Neural cell (in vitro differentiated cells): ENCODE results near the gene ARMC2. TPM values are rescaled to one million over a fixed set of nuclear protein-coding genes. Genes with fewer than 3 reads are reported as not detected.

Source experiments
- H2AFZ ChIP-seq: fragments of 200-600, 300-800 bp; sonication (generic), shearing (Covaris generic); 2 replicates; pipeline ENCODE4 v1.6.0; 2014; ENCODE audit warnings: low read depth, mild to moderate bottlenecking, antibody characterized with exemption, low read length, moderate library complexity
- H3F3A ChIP-seq: fragments of 200-600 bp; shearing (Covaris generic); 2 replicates; pipeline ENCODE4 v1.6.1; 2016; ENCODE audit warnings: mild to moderate bottlenecking, moderate library complexity, mixed read lengths, antibody characterized with exemption, low read length; ENCODE audit not compliant: insufficient read depth, poor library complexity, severe bottlenecking
- H3K27ac ChIP-seq: fragments of 200-600, 300-800 bp; sonication (generic), shearing (Covaris generic); 2 replicates; pipeline ENCODE4 v1.5.1; 2014; ENCODE audit warnings: mild to moderate bottlenecking, low read length, moderate library complexity
- H3K27me3 ChIP-seq: fragments of 300-800, 200-600 bp; sonication (generic), shearing (Covaris generic); 2 replicates; pipeline ENCODE4 v1.6.0; 2014; ENCODE audit warnings: mild to moderate bottlenecking, low read depth, low read length, moderate library complexity; ENCODE audit not compliant: insufficient read depth
- H3K36me3 ChIP-seq: fragments of 300-800, 200-600 bp; sonication (generic), shearing (Covaris generic); 2 replicates; pipeline ENCODE4 v1.5.1; 2014; ENCODE audit warnings: mild to moderate bottlenecking, antibody characterized with exemption, low read length, moderate library complexity; ENCODE audit not compliant: insufficient read depth
- H3K4me2 ChIP-seq: fragments of 300-800, 200-600 bp; sonication (generic), shearing (Covaris generic); 2 replicates; pipeline ENCODE4 v1.6.0; 2014; ENCODE audit warnings: mild to moderate bottlenecking, low read length
- H3K4me3 ChIP-seq: fragments of 300-800, 200-600 bp; sonication (generic), shearing (Covaris generic); 2 replicates; pipeline ENCODE4 v1.5.1; 2014; ENCODE audit warnings: mild to moderate bottlenecking, low read length, moderate library complexity
- H3K79me2 ChIP-seq: fragments of 200-600 bp; shearing (Covaris generic); replicated peaks from 2 replicates; pipeline ENCODE4 v1.6.0; 2014; ENCODE audit warnings: mild to moderate bottlenecking, low read length, moderate library complexity; ENCODE audit not compliant: insufficient read depth
- H3K9ac ChIP-seq: fragments of 300-800, 200-600 bp; sonication (generic), shearing (Covaris generic); 2 replicates; pipeline ENCODE4 v1.6.1; 2016; ENCODE audit warnings: mild to moderate bottlenecking, low read length, mixed read lengths
- H3K9me2 ChIP-seq: fragments of 200-600 bp; shearing (Covaris generic); 2 replicates; pipeline ENCODE4 v1.6.1; 2016; ENCODE audit warnings: mild to moderate bottlenecking, low read length, mixed read lengths; ENCODE audit not compliant: insufficient read depth
- H3K9me3 ChIP-seq: fragments of 200-600, 300-800 bp; sonication (generic), shearing (Covaris generic); 2 replicates; pipeline ENCODE4 v1.6.1; 2016; ENCODE audit warnings: mild to moderate bottlenecking, mixed run types, low read length, moderate library complexity, mixed read lengths
- H4K20me1 ChIP-seq: fragments of 200-600 bp; shearing (Covaris generic); 2 replicates; pipeline ENCODE4 v1.6.1; 2016; ENCODE audit warnings: mild to moderate bottlenecking, mixed run types; ENCODE audit not compliant: insufficient read depth
- EZH2 ChIP-seq: fragments of 200-600, 300-800 bp; shearing (Covaris generic), sonication (generic); IDR thresholded peaks from 2 replicates; pipeline ENCODE4 v1.6.1; 2014; ENCODE audit warnings: antibody characterized with exemption, low read length, borderline replicate concordance, mild to moderate bottlenecking; ENCODE audit not compliant: insufficient read depth, poor library complexity, severe bottlenecking
- POLR2AphosphoS5 ChIP-seq: IDR thresholded peaks from 2 replicates; pipeline ENCODE4 v1.6.1; 2012
- RAD21 ChIP-seq: fragments of 450-650 bp; conservative IDR thresholded peaks from 2 replicates; pipeline ENCODE4 v1.6.1; 2014; ENCODE audit warnings: antibody characterized with exemption, mild to moderate bottlenecking, moderate library complexity
- SMC3 ChIP-seq: fragments of 450-650 bp; conservative IDR thresholded peaks from 2 replicates; pipeline ENCODE4 v1.6.1; 2014; ENCODE audit warnings: antibody characterized with exemption, mild to moderate bottlenecking, moderate library complexity; ENCODE audit not compliant: poor library complexity
- polyA plus RNA-seq: library from polyadenylated mRNA; depleted of rRNA; stranded (reverse); fragments of >200 nt; gene quantifications from 2 replicates; pipeline ENCODE4 v1.2.3, GENCODE V29; 2014
- TF ChIP-seq, protein P1 (sequence below): IDR thresholded peaks from 2 replicates; pipeline ENCODE4 v1.6.1; 2012; ENCODE audit warnings: borderline replicate concordance
- TF ChIP-seq, protein P2 (sequence below): fragments of 450-650 bp; IDR thresholded peaks from 2 replicates; pipeline ENCODE4 v1.5.1; 2014; ENCODE audit warnings: antibody characterized with exemption, mild to moderate bottlenecking, moderate library complexity; ENCODE audit not compliant: poor library complexity, severe bottlenecking

ARMC2 gene
- polyA plus RNA-seq, 1 donor from 2014 or later = 18.6 TPM

DNA sequence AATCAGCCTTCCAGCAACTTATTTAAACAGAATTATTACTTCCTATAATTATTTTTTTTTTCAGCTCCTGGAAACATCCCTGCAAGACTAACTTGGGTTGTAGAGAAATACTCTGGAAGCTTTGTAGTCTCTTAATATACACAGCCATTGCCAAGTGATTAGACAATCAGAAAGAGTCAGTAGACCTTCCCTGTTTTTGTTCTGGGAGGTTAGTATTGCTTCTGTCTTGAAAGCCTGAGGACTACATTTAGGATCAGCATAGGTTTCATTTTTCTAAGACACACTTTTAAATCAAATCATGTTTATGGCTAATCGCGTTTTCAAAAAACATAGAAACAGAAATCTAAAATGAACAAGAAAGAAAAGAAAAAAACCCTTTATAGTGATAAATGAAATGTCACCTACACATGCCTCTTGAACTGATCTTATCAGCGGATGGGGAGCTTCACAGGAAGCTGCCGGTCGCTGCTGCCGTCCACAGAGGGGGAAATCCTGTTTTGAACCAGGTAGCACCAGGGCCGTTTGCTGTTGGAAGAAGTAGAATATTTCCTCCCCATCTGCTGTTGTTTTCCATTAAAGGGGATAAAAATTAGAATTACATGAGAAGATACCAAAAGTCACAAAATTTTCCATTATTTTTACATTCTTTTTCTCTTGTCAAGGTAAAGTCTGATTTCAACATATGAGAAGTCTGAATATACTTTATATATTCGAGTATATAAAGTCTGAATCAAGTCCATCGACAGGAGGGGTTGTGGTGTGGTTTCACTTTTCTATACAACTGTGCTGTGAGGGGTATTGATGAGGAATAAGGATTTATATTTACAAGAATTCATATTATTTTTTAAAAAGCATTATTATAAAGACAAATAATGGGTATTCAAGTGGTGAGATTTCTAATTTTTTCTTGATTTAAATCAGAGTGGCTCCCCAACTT is 94.6 kb downstream of the ARMC2 start:
- H3K36me3 ChIP-seq = no peaks in the 10 kb centered on the region

DNA sequence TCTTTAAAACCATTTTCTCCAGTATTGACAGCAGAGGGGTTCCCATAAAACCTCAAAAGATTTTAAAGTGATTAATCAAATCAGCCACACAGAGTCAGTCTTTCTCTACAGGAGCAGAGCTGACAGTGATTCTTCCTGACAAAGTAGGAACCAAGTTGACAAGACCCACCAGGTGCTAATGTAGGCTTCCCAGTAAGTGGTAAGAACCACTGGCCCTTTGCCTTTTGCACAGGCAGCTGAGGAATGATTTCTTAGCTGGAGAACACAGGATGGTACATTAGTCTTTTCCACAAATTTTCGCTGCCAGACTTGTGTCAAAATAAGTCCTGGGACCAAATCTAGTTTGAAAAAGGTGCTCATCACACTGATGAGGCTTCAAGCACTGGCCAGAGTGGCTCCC is 95.8 kb downstream of the ARMC2 start:
- Histone ChIP-seq H3K4me3 (no peak overlapping the region), H4K20me1 (no peaks in the 10 kb centered on the region), H3K27me3 (no peaks in the 10 kb centered on the region), H2AFZ (no peak overlapping the region), H3K36me3 (no peaks in the 10 kb centered on the region), H3K9me3 (no peaks in the 10 kb centered on the region), H3K27ac (no peak overlapping the region), H3F3A (no peaks in the 10 kb centered on the region), H3K9ac (no peak overlapping the region), H3K79me2 (no peaks in the 10 kb centered on the region), H3K4me2 (no peak overlapping the region), H3K9me2 (no peaks in the 10 kb centered on the region)
- no peak for TF ChIP-seq SMC3
- TF ChIP-seq, protein P1, sequence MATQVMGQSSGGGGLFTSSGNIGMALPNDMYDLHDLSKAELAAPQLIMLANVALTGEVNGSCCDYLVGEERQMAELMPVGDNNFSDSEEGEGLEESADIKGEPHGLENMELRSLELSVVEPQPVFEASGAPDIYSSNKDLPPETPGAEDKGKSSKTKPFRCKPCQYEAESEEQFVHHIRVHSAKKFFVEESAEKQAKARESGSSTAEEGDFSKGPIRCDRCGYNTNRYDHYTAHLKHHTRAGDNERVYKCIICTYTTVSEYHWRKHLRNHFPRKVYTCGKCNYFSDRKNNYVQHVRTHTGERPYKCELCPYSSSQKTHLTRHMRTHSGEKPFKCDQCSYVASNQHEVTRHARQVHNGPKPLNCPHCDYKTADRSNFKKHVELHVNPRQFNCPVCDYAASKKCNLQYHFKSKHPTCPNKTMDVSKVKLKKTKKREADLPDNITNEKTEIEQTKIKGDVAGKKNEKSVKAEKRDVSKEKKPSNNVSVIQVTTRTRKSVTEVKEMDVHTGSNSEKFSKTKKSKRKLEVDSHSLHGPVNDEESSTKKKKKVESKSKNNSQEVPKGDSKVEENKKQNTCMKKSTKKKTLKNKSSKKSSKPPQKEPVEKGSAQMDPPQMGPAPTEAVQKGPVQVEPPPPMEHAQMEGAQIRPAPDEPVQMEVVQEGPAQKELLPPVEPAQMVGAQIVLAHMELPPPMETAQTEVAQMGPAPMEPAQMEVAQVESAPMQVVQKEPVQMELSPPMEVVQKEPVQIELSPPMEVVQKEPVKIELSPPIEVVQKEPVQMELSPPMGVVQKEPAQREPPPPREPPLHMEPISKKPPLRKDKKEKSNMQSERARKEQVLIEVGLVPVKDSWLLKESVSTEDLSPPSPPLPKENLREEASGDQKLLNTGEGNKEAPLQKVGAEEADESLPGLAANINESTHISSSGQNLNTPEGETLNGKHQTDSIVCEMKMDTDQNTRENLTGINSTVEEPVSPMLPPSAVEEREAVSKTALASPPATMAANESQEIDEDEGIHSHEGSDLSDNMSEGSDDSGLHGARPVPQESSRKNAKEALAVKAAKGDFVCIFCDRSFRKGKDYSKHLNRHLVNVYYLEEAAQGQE = no peak
- TF ChIP-seq, protein P2, sequence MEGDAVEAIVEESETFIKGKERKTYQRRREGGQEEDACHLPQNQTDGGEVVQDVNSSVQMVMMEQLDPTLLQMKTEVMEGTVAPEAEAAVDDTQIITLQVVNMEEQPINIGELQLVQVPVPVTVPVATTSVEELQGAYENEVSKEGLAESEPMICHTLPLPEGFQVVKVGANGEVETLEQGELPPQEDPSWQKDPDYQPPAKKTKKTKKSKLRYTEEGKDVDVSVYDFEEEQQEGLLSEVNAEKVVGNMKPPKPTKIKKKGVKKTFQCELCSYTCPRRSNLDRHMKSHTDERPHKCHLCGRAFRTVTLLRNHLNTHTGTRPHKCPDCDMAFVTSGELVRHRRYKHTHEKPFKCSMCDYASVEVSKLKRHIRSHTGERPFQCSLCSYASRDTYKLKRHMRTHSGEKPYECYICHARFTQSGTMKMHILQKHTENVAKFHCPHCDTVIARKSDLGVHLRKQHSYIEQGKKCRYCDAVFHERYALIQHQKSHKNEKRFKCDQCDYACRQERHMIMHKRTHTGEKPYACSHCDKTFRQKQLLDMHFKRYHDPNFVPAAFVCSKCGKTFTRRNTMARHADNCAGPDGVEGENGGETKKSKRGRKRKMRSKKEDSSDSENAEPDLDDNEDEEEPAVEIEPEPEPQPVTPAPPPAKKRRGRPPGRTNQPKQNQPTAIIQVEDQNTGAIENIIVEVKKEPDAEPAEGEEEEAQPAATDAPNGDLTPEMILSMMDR = no peak

More for the DNA sequence above, 94.6 kb downstream of the ARMC2 start:
- H3K9me3 ChIP-seq = no peaks in the 10 kb centered on the region
- TF ChIP-seq POLR2AphosphoS5 (no peak), RAD21 (no peak), EZH2 (no peak)
- H2AFZ ChIP-seq = no peak overlapping the region
- H3K27me3 ChIP-seq = no peaks in the 10 kb centered on the region
- no peak overlapping the region for H3K4me2 ChIP-seq
- H4K20me1 ChIP-seq = no peaks in the 10 kb centered on the region
- no peaks in the 10 kb centered on the region for H3K9me2 ChIP-seq
- no peaks in the 10 kb centered on the region for H3K79me2 ChIP-seq
- no peaks in the 10 kb centered on the region for H3F3A ChIP-seq
- H3K27ac ChIP-seq = no peak overlapping the region
- no peak overlapping the region for H3K9ac ChIP-seq
- no peak overlapping the region for H3K4me3 ChIP-seq
